GM12878 (cell line): ENCODE results near the gene DNAH11. TPM values are rescaled to one million over a fixed set of nuclear protein-coding genes. Genes with fewer than 3 reads are reported as not detected.

Experiments used
- ASH2L ChIP-seq: fragments of 300-600, 200-600 bp; sonication (generic); IDR thresholded peaks from 2 replicates; pipeline ENCODE4 v1.6.1; 2017; ENCODE audit warnings: low read depth, mild to moderate bottlenecking, borderline replicate concordance
- BCLAF1 ChIP-seq: fragments of 450-650 bp; IDR thresholded peaks from 2 replicates; pipeline ENCODE4 v1.6.1; 2017; ENCODE audit warnings: antibody characterized with exemption, mild to moderate bottlenecking, moderate library complexity
- BHLHE40 ChIP-seq, 2 experiments: fragments of 450-650 bp in 1 of 2; IDR thresholded peaks; 2 replicates each; pipeline ENCODE4 v1.6.1; 2011 to 2017; ENCODE audit warnings: low read depth in 2 of 2, borderline replicate concordance in 1 of 2, improper control_type of control experiment in 1 of 2, low read length in 1 of 2, mild to moderate bottlenecking in 1 of 2
- CBX3 ChIP-seq: fragments of 200-600 bp; sonication (generic); IDR thresholded peaks from 2 replicates; pipeline ENCODE4 v1.6.1; 2016; ENCODE audit warnings: low read depth, borderline replicate concordance
- CBX5 ChIP-seq: sonication (generic); IDR thresholded peaks from 2 replicates; pipeline ENCODE4 v1.6.1; 2016; ENCODE audit warnings: low read depth, moderate library complexity, mild to moderate bottlenecking, inconsistent platforms
- CEBPZ ChIP-seq: fragments of 150-350 bp; IDR thresholded peaks from 2 replicates; pipeline ENCODE4 v1.6.1; 2016; ENCODE audit warnings: low read depth, low read length
- EED ChIP-seq: sonication (generic); IDR thresholded peaks from 2 replicates; pipeline ENCODE4 v1.6.1; 2016; ENCODE audit warnings: antibody characterized with exemption, low read depth
- ELK1 ChIP-seq: IDR thresholded peaks from 2 replicates; pipeline ENCODE4 v1.6.1; 2012; ENCODE audit warnings: low read depth, low read length, improper control_type of control experiment
- ESRRA ChIP-seq: IDR thresholded peaks from 2 replicates; pipeline ENCODE4 v1.6.1; 2012; ENCODE audit warnings: mild to moderate bottlenecking, low read length, improper control_type of control experiment
- HSF1 ChIP-seq: fragments of 150-350 bp; IDR thresholded peaks from 2 replicates; pipeline ENCODE4 v1.6.1; 2014; ENCODE audit warnings: mild to moderate bottlenecking, low read depth, low read length
- KDM1A ChIP-seq: fragments of 200-600 bp; sonication (generic); IDR thresholded peaks from 2 replicates; pipeline ENCODE4 v1.6.1; 2016; ENCODE audit warnings: borderline replicate concordance
- MTA3 ChIP-seq: IDR thresholded peaks from 2 replicates; pipeline ENCODE4 v1.6.1; 2012; ENCODE audit warnings: low read length, inconsistent platforms, borderline replicate concordance
- MXI1 ChIP-seq: fragments of 150-350 bp; IDR thresholded peaks from 2 replicates; pipeline ENCODE4 v1.6.1; 2011; ENCODE audit warnings: low read depth, mild to moderate bottlenecking, inconsistent platforms, low read length, improper control_type of control experiment
- NR2C1 ChIP-seq: fragments of 450-650 bp; IDR thresholded peaks from 2 replicates; pipeline ENCODE4 v1.6.1; 2017; ENCODE audit warnings: antibody characterized with exemption, mild to moderate bottlenecking, moderate library complexity
- PAX8 ChIP-seq: fragments of 450-650 bp; IDR thresholded peaks from 2 replicates; pipeline ENCODE4 v1.6.1; 2017; ENCODE audit warnings: mild to moderate bottlenecking, moderate library complexity
- PKNOX1 ChIP-seq: fragments of 450-650 bp; IDR thresholded peaks from 2 replicates; pipeline ENCODE4 v1.6.1; 2016; ENCODE audit warnings: mild to moderate bottlenecking
- TCF12 ChIP-seq: IDR thresholded peaks from 2 replicates; pipeline ENCODE4 v1.6.1; 2011; ENCODE audit warnings: low read depth, mild to moderate bottlenecking, low read length
- USF2 ChIP-seq: IDR thresholded peaks from 2 replicates; pipeline ENCODE4 v1.6.1; 2011; ENCODE audit warnings: low read depth, low read length, improper control_type of control experiment, borderline replicate concordance
- polyA plus RNA-seq, 11 experiments: library from polyadenylated mRNA; depleted of rRNA in 4 of 11; unstranded in 6 of 11; stranded (reverse) in 5 of 11; fragments of >200 nt; fragmentation: Nextera tagmentation in 4 of 11; fragmentation: Illumina TruSeq in 1 of 11; extraction: Ambion mirVana in 4 of 11; extraction: Trizol in 1 of 11; gene quantifications; 1 replicate in 1 of 11; 2 replicates in 10 of 11; pipeline versions ENCODE4 v1.2.1 to v1.2.3, GENCODE V29; 2011 to 2016; ENCODE audit warnings: inconsistent platforms in 2 of 11, missing spikeins in 2 of 11, low read depth in 1 of 11
- total RNA-seq, 4 experiments: library from RNA; depleted of rRNA in 3 of 4; stranded (reverse); fragments of >200 nt in 3 of 4; fragmentation: Illumina TruSeq in 1 of 4; extraction: Trizol in 1 of 4; gene quantifications; 2 replicates each; pipeline versions ENCODE4 v1.2.1 to v1.2.3, GENCODE V29; 2013 to 2021

DNAH11 gene
- total and polyA plus RNA-seq, 10 of the 15 experiments (the other 5 are each of a cell fraction or from before 2014, with no cell fraction given): 0.03 to 0.56 (median 0.10) TPM

GRCh38 chr7:21939136-21939857, 396.5 kb downstream of the DNAH11 start (continued):
- TF ChIP-seq USF2 (no peak), MTA3 (peak; percentile 96; the same call in 1 of the 2 replicates), CEBPZ (no peak), ASH2L (peak; percentile 79; the same call in 1 of the 2 replicates), MXI1 (peak; percentile 62; the same call in 1 of the 2 replicates), PAX8 (0 out of 2 replicates have a peak, but pooled peaks have one; percentile 73), ESRRA (no peak), BCLAF1 (no peak), TCF12 (0 out of 2 replicates have a peak, but pooled peaks have one; percentile 56), EED (peak; percentile 92), HSF1 (no peak), KDM1A (no peak), NR2C1 (no peak), BHLHE40 (IDR thresholded peaks at IDR 0.05; ENCODE audit: borderline replicate concordance in 1 of 2, low read depth in 2 of 2, low read length in 1 of 2) (peak; percentile 59 to 76), CBX5 (0 out of 2 replicates have a peak, but pooled peaks have one; percentile 59), ELK1 (no peak), PKNOX1 (peak; percentile 93; the same call in 1 of the 2 replicates), CBX3 (no peak)
